IPS-NIHi7 (cell line): Measurements from ENCODE around the gene KHNYN.
"Not testable (repeated sequence)": the region's sequence is repeated elsewhere in the genome, so short reads cannot be mapped to it uniquely, and the experiment has no call there.

ENCODE experiments used
- DNase-seq: peaks from one replicate; pipeline ENCODE4 v3.0.0; 2012; ENCODE audit warnings: mixed read lengths; ENCODE audit errors: extremely low spot score

Gene KHNYN

GRCh38 chr14:24437736-24438067 is 7.9 kb downstream of the KHNYN start:
- DNase-seq = no peak

DNA sequence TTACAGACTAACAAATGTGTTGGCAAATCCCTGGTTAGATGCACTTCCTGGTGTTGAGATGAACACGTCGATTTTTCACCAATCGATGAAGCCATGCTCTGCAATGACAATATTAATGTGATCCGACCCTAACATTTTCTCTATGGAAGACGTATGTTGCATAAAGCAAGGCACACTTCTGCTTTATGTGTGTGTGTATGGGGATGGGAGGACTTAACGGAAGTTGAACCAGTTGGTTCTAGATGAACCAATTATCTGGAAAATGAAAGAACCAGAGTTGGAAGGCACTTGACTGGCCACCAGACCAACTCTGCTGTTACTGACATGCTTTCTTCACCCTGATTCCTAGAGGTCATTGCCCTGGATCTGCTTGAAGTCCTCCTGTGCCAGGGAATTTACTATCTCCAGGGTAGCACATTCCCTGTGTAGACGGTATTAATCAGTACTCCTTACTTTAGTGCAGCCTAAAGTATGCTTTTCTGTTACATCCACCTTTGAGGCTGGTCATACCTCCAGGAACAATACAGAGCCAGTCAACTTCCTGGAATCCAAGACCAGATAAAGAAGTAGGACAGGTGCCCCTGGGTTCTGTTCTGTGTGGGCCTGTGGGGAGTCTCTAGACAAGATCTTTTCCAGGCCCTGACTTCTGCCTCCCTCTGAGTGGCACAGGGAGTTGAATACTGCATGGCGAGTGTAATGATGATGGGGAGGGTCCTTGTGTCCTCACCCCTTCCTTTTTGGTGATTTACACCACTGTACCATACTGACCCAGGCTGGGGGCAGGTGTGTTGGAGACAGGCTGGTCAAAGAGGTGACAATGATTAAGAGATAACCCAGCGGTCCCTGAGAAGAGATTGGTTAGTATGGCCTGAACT is 8.7 kb downstream of the KHNYN start:
- DNase-seq = no peak

DNA sequence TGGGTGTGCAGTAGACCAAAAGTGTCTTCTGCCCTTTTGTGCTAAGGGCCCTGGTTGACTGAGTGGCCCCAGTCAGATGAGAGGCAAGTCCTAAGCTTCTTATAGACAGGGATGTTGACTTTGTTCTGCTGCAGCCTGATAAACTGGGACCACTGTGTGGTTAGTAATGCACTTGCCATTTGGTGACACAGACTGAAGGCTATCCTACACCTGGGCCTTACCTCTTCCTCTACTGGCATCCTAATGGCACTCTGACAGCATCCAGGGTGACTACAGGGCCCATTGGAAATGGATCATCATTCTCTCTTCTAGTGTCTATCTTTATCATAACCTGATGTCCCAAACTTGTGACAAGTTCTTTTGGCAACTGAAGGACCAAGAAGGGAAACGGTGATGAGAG is 9.5 kb downstream of the KHNYN start:
- DNase-seq = no peak

- no peak for DNase-seq
Observed at GRCh38 chr14:24439830-24440605, 10.3 kb downstream of the KHNYN start.

DNA sequence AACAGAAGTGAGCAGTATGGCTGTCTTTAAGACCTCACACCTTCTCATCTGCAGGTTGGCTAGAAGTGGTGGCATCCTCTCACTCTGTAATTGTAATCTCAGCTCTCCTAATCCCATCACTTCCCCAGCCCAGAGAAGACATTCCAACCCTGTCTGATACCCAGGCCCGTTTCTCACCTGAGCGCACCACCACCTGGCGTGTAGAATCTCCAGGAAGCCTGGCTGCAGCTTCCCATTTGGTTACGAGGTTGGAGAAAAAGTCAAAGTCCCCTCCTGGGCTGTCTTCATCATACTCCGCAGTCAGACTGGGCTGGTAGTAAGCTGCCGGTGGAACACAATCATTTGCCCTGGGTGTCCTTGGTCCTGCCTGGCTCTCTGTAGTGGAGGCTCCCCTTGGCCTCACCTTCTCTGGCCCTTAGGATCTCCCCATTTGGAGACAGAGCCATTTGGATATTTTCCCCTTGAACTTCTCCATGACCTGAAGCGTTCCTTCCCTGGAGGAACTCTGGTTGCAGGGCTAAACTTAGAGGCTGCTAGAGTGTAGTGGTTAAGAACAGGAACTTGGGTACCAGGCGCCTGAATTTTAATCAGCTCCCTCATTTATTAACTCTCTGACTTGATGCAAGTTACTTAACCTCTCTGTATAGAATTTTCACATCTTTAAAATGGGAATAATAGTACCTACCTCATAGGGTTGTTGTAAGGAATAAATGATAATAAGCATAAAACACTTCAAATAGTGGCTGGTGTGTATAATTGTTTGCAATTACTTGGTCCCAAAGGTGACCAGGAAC is 11.0 kb downstream of the KHNYN start:
- no peak for DNase-seq

DNA sequence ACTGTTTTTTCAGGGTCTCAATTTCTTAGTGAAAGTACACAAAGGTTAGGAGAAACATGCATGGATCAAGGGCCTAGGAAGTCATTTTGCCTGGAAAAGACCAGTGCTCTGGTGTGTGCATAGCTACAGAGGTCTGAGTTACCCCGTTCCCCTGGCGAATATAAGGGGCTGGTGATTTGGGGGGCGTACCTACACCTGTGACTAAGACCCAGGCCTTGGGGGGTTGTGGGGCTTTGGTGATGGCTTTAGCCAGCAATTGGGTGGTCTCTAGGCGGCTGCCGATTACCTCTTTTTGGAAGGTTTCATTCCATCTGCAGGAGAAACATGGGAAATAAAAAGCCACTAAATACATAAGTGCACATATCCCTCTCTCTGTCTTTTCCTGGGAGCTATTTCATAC is 11.7 kb downstream of the KHNYN start:
- DNase-seq = no peak

DNA sequence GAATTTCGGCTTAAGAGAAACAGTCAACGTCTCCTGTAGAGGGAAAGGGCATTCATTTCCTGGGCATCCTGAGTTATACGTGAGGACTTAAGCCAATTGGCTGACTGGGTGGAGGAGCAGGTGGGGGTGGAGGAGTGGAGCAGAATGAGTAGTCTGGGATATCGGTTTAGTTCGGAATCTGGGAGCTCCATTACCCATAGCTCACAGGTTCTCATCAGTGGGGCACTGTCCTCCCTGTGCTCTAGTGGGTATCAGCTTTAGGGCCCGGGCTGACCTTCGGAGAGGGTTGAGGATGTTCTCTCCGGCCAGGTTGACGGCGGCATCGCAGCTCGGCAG is 12.1 kb downstream of the KHNYN start:
- DNase-seq = no peak

- DNase-seq = peak; percentile 97
Observed at GRCh38 chr14:24442240-24443052, 12.7 kb downstream of the KHNYN start, which contains the start of gene SDR39U1. Gene SDR39U1, minus strand, starts transcription at chr14:24442776. Its CDS starts 7 bp downstream, at chr14:24442769.

DNA sequence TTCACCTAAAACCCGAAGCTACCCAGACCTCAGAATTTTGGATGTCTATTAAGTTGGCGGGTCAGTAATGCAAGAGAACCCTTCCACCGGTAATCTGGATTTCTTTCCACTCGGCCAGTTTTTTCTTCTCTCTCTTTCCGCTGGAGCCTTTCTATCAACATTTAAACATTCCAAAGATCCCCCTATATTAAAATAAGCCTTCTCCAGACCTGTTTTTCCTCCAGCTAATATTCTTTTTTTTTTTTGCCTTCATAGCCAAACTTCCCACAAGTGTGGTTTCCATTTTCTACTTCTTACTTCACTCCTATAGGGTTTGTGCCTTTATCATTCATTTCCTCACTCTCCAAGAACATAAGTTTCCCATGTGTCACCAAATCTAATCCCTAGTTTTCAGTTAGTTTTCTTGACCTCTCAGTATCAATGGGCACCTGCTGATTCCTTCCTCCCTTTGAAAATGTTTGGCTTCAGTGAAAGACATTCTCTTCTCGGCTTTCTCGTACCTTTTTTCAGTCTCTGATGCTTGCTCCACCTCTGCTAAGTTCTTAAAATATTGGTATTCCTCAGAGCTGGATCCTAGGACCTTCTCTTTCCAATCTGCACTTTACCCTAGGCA is 13.4 kb downstream of the KHNYN start:
- no peak for DNase-seq

GRCh38 chr14:24450828-24451227 is 21.1 kb downstream of the KHNYN start:
- DNase-seq = not testable (repeated sequence)

- DNase-seq = no peak
Observed at GRCh38 chr14:24456980-24457379, 27.2 kb downstream of the KHNYN start.

DNA sequence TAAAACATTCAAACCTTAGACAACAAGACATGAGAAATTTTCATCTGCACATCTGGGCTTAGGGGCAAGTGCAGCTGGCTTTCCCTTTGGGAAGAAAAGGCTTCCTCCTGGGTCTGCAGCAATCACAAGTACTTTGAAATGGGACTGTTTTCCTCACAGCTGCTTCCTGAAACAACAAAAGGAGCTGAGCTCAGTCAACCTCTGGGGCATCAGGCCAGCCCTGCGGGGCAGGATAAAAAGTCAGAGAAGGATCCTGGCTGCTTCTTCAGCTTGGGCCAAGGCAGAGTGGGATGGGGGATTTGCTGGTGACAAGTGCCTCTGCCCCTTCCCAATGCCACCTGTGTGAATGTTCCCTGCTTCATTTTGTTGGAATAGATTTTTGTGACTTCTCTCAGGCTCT is 29.0 kb downstream of the KHNYN start:
- DNase-seq = no peak

GRCh38 chr14:24459331-24459730 is 29.6 kb downstream of the KHNYN start:
- no peak for DNase-seq

DNA sequence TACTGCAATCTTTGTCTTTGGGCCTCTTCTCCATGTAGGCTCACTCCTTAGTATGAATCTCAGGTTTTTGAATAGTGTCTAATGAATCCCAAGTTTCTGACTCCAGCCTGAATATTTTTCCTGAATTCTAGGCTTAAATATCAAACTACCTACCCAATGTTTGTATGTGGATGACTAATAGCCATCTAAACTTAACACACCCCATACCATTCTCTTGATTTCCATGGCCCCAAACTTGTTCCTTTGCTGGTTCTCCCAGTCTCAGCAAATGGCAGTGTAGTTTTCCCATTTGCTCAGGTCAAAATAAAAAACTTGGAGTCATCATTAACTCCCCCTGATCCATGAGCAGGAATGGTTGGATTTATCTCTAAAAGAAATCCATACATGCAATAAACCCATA is 31.6 kb downstream of the KHNYN start:
- no peak for DNase-seq

DNA sequence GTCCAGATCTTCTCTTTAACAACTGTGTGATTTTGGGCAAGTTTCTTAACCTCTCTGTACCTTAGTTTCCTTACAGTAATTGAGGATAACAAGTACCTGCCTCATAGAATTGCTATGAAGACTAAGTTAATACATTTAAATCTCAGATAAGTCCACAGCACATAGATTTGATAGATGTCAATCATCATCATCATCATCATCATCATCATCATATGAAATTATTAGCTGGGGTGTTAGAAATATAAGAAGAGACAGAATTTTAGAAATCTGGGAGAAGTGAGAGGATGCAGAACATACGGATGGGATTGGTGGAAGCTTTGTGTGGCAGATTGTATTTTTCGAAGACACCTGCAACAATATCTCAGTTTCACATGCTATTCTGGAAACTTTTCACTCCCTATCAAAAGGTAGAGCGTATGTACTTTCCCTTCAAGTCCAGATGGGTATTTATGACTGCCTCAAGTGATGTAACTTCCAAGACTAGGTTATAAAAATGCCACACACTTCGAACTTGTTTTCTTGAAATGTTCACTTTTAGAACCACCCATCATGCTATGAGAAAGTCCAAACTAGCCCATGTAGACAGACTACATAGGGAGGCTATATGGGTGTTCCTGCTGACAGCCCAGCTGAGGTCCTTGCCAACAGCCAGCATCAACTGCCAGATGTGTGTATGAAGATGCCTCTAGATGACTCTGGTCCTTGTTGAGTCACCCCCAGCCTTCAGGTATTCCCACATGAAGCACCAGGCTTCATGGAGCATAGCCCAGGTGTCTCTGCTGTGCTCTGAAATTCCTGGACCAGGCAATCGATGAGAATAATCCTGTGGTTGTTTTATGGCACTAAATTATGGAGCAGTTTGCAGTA is 33.5 kb downstream of the KHNYN start:
- DNase-seq = no peak

DNA sequence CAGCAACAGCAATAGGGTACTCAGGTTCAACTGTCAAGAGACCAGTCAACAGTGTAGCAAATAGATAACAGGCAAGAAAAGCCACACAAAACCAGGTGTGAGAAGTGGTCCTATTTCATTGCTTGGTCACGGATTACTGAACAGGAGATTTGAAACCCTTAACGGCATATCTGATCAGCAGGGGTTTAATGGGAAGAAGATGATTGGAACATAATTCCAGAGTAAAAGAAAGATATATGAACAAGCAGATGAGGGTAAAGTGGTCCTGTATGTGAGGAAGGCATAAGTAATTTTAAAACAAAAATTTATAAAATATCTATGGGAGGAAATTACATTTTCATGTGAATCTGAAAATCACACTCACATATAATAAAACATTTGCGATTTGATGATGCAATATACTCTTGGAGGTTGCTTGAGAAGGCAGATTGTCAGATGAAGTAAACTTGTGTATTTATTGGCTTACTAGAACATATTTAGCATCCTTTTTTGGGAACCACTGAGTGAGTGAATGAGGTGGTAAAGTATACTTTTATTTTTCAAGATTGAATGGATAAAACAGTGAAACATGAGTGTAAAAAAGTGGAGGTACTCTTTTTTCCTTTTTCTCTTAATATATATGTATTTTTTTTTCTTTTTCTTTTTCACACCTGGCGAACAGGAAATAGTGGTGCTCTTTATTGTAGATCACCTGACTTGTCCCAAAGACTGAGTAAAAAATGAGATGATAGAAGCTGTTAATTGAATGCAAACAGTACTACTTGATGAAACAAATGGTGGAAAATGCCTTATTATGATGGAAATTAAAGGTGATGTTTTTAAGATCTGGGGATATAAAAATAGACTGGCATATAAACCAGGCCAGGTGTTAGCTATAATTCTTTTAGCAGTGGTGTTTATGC is 34.4 kb downstream of the KHNYN start:
- no peak for DNase-seq

DNA sequence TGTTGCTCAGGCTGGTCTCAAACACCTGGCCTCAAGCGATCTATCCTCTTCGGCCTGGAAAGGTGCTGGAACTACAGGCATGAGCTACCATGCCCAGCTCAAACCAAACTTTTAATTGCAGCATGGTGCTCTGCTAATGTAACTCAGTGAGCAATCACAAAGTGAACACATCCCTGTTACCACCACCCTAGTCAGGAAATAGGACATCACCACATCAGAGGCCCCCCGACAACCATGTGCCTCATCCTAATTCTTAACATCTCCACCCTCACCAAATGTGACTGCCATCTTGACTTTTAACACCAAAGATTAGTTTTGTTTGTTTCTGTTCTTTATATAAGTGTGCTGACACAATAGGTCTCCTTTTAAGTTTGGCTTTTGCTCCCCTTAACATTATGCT is 35.6 kb downstream of the KHNYN start:
- DNase-seq = no peak

GRCh38 chr14:24465805-24466204 is 36.1 kb downstream of the KHNYN start:
- no peak for DNase-seq

DNA sequence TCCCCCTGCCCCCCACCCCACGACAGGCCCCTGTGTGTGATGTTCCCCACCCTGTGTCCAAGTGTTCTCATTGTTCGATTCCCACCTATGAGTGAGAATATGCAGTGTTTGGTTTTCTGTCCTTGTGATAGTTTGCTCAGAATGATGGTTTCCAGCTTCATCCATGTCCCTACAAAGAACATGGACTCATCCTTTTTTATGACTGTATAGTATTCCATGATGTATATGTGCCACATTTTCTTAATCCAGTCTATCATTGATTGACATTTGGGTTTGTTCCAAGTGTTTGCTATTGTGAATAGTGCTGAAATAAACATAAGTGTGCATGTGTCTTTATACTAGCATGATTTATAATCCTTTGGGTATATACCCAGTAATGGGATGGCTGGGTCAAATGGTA is 40.7 kb downstream of the KHNYN start:
- DNase-seq = not testable (repeated sequence)
